ENCODE measurements around the gene PLA2G10. TPM values are rescaled to one million over a fixed set of nuclear protein-coding genes. Genes with fewer than 3 reads are reported as not detected.
"Not testable (repeated sequence)": the region's sequence is repeated elsewhere in the genome, so short reads cannot be mapped to it uniquely, and the experiment has no call there.

PLA2G10 gene
- not detected in 2 replicates for total RNA-seq

DNA sequence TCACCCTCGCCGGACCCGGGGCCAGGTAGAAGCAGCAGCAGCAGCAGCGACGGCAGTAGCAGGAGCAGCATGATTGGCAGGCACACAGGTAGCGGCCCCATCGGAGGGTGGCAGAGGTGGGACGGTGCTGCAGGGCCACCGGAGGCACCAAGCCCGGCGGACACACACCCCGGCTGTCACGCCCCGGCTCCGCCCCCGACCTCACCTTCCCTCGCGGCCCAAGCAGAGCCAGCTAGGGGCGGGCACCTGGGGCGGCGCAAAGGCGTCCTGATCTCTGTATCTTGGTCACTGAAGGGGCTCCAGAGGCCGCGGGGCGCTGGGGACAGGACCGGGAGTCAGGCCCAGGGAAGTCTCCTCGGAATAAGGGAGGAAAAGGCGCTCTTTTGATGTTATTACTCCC is at the start of gene PLA2G10:
Gene PLA2G10, minus strand, starts transcription at position 180 of the 400 bp plus-strand sequence. Its CDS starts 79 bp downstream, at position 101.
- H3K36me3 ChIP-seq (ENCODE audit: control insufficient read depth, insufficient read depth, low read length); FAIRE-seq; DNase-seq (ENCODE audit: low read depth); H3K27me3 ChIP-seq (ENCODE audit: control insufficient read depth, insufficient read depth, low read length); H3K4me3 ChIP-seq (ENCODE audit: low read depth, low read length): not testable (repeated sequence)

- not testable (repeated sequence) for H3K4me3 ChIP-seq (ENCODE audit: low read depth, low read length); H3K27me3 ChIP-seq (ENCODE audit: control insufficient read depth, insufficient read depth, low read length); FAIRE-seq; H3K36me3 ChIP-seq (ENCODE audit: control insufficient read depth, insufficient read depth, low read length); DNase-seq (ENCODE audit: low read depth)
Observed at GRCh38 chr16:14742273-14743128, 48.4 kb upstream of the PLA2G10 start, which contains the start of gene NPIPA2. Gene NPIPA2, plus strand, starts transcription at chr16:14742533. Its CDS starts 5,533 bp downstream, at chr16:14748066.

DNA sequence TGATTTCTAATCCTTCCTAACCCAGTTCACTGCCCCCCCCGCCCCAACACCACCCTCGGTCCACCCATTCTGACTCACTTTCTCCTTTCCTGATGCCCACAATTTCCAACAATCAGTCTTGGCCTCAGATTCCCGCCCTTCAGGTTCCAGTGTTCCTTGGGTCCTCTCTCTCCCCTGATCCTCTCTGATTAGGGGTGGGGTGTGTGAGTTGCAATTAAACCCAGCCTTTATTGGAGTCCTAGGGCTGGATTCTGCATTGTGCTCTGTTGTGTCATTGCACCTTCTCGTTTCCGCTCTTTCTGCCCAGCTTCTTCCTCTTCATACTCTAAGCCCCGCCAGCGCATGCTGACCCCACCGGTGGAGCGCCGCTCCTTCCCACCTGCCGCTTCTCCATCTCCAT is 47.7 kb upstream of the PLA2G10 start:
- H3K27me3 ChIP-seq (ENCODE audit: control insufficient read depth, insufficient read depth, low read length); FAIRE-seq; H3K4me3 ChIP-seq (ENCODE audit: low read depth, low read length); H3K36me3 ChIP-seq (ENCODE audit: control insufficient read depth, insufficient read depth, low read length); DNase-seq (ENCODE audit: low read depth): not testable (repeated sequence)

GRCh38 chr16:14740832-14741385 is 46.8 kb upstream of the PLA2G10 start:
- not testable (repeated sequence) for H3K4me3 ChIP-seq (ENCODE audit: low read depth, low read length); FAIRE-seq; H3K36me3 ChIP-seq (ENCODE audit: control insufficient read depth, insufficient read depth, low read length); DNase-seq (ENCODE audit: low read depth); H3K27me3 ChIP-seq (ENCODE audit: control insufficient read depth, insufficient read depth, low read length)

DNA sequence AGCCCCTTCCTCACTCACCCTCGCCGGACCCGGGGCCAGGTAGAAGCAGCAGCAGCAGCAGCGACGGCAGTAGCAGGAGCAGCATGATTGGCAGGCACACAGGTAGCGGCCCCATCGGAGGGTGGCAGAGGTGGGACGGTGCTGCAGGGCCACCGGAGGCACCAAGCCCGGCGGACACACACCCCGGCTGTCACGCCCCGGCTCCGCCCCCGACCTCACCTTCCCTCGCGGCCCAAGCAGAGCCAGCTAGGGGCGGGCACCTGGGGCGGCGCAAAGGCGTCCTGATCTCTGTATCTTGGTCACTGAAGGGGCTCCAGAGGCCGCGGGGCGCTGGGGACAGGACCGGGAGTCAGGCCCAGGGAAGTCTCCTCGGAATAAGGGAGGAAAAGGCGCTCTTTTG is 39.1 kb upstream of the PLA2G10 start:
- FAIRE-seq; DNase-seq (ENCODE audit: low read depth); H3K36me3 ChIP-seq (ENCODE audit: control insufficient read depth, insufficient read depth, low read length); H3K27me3 ChIP-seq (ENCODE audit: control insufficient read depth, insufficient read depth, low read length); H3K4me3 ChIP-seq (ENCODE audit: low read depth, low read length): not testable (repeated sequence)

- not testable (repeated sequence) for DNase-seq (ENCODE audit: low read depth); FAIRE-seq; H3K4me3 ChIP-seq (ENCODE audit: low read depth, low read length); H3K27me3 ChIP-seq (ENCODE audit: control insufficient read depth, insufficient read depth, low read length); H3K36me3 ChIP-seq (ENCODE audit: control insufficient read depth, insufficient read depth, low read length)
Observed at GRCh38 chr16:14703156-14704011, 9.3 kb upstream of the PLA2G10 start, which contains the start of gene NPIPA3. Gene NPIPA3, plus strand, starts transcription at chr16:14703411. Its CDS starts 5,533 bp downstream, at chr16:14708944.

DNA sequence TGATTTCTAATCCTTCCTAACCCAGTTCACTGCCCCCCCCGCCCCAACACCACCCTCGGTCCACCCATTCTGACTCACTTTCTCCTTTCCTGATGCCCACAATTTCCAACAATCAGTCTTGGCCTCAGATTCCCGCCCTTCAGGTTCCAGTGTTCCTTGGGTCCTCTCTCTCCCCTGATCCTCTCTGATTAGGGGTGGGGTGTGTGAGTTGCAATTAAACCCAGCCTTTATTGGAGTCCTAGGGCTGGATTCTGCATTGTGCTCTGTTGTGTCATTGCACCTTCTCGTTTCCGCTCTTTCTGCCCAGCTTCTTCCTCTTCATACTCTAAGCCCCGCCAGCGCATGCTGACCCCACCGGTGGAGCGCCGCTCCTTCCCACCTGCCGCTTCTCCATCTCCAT is 8.6 kb upstream of the PLA2G10 start:
- H3K4me3 ChIP-seq (ENCODE audit: low read depth, low read length); FAIRE-seq; DNase-seq (ENCODE audit: low read depth); H3K27me3 ChIP-seq (ENCODE audit: control insufficient read depth, insufficient read depth, low read length); H3K36me3 ChIP-seq (ENCODE audit: control insufficient read depth, insufficient read depth, low read length): not testable (repeated sequence)

DNA sequence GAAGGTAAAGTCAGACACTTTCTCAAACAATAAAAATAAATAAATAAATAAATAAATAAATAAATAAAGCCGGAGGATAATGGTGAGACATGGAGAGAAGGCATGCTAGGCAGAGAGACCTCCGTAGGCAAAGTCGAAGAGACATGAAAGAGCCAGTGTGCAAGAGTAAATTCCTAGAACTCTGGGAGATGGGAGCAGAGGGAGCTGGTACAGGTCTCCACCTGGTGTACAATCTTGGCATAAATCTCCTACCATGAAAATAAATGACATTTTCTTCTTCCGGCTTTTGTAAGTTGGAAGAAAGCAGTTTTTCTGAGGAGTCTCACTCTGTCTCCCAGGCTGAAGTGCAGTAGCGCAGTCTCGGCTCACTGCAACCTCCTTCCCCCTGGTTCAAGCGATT is 7.8 kb upstream of the PLA2G10 start:
- not testable (repeated sequence) for H3K4me3 ChIP-seq (ENCODE audit: low read depth, low read length); FAIRE-seq; H3K27me3 ChIP-seq (ENCODE audit: control insufficient read depth, insufficient read depth, low read length); H3K36me3 ChIP-seq (ENCODE audit: control insufficient read depth, insufficient read depth, low read length); DNase-seq (ENCODE audit: low read depth)

GRCh38 chr16:14685870-14686793 is 8.0 kb downstream of the PLA2G10 start:
- not testable (repeated sequence) for FAIRE-seq

More at GRCh38 chr16:14685870-14686793, 8.0 kb downstream of the PLA2G10 start:
- H3K27me3 ChIP-seq (ENCODE audit: control insufficient read depth, insufficient read depth, low read length); DNase-seq (ENCODE audit: low read depth); H3K36me3 ChIP-seq (ENCODE audit: control insufficient read depth, insufficient read depth, low read length); H3K4me3 ChIP-seq (ENCODE audit: low read depth, low read length): not testable (repeated sequence)
